GM21723 (cell line): ENCODE measurements around the gene UBE4B.
"Not testable (repeated sequence)": the region's sequence is repeated elsewhere in the genome, so short reads cannot be mapped to it uniquely, and the experiment has no call there.

Experiments used
- ATAC-seq: cut with Tn5 transposase; IDR thresholded peaks from one replicate; pipeline ENCODE4 v1.9.1; 2021; ENCODE audit warnings: mild to moderate bottlenecking, moderate library complexity; ENCODE audit not compliant: unreplicated experiment

UBE4B gene

GRCh38 chr1:10070206-10070605, 37.4 kb downstream of the UBE4B start:
- ATAC-seq = no peak

DNA sequence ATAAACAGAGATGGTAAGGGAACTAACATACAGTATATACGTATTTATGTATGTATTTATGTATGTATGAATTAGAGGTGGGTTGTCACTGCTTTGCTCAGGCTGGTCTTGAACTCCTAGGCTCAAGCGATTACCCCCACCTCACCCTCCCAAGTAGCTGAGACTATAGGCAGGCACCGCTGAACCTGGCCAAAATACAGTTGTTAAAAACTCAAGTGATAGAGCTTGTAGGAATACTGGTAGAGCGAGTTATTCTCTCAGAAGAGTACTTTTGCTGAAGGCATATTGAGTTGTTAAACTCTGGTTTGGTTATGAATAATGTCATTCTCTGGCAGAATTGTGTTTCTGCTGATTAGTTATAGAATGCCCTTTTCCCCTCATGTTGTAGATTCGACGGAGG, 38.9 kb downstream of the UBE4B start:
- no peak for ATAC-seq

- not testable (repeated sequence) for ATAC-seq
These were observed 40.6 kb downstream of the UBE4B start for GRCh38 chr1:10073371-10073770.

GRCh38 chr1:10074059-10074851, 41.5 kb downstream of the UBE4B start:
- peak; percentile 73 for ATAC-seq

- no peak for ATAC-seq
These were observed 42.3 kb downstream of the UBE4B start for GRCh38 chr1:10074852-10075730.

GRCh38 chr1:10075732-10076131, 43.0 kb downstream of the UBE4B start:
- ATAC-seq = no peak

GRCh38 chr1:10078494-10078893, 45.7 kb downstream of the UBE4B start:
- no peak for ATAC-seq

- no peak for ATAC-seq
These were observed 47.8 kb downstream of the UBE4B start for GRCh38 chr1:10080523-10080922.

DNA sequence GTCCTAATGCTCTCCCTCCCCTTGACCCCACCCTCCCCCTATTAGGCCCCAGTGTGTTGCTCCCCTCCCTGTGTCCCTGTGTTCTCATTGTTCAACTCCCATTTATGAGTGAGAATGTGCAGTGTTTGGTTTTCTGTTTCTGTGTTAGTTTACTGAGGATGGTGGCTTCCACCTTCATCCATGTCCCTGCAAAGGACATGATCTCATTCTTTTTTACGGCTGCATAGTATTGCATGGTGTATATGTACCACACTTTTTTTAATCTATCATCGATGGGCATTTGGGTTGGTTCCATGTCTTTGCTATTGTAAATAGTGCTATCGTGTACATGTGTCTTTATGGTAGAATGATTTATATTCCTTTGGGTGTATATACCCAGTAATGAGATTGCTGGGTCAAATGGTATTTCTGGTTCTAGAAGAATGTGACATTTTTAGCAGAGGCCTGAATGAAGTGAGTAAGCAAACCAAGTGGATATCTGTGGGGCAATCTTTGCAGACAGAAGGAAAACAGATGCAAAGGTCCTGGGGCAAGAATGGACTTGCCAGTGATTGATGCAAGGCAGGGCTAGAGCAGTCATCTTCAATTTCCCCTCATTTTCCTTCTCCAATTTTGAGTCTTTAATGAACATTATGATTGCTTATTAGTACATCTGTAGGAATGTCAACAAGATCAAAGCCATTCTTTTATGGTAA, 50.2 kb downstream of the UBE4B start:
- ATAC-seq = no peak

GRCh38 chr1:10084045-10084444, 51.3 kb downstream of the UBE4B start:
- no peak for ATAC-seq

- ATAC-seq = no peak
These were observed 52.3 kb downstream of the UBE4B start for GRCh38 chr1:10085076-10085475.

- ATAC-seq = no peak
These were observed 54.5 kb downstream of the UBE4B start for GRCh38 chr1:10087210-10087609.

- ATAC-seq = no peak
These were observed 69.2 kb downstream of the UBE4B start for GRCh38 chr1:10101929-10102328.

GRCh38 chr1:10103193-10103592, 70.4 kb downstream of the UBE4B start:
- ATAC-seq = no peak

DNA sequence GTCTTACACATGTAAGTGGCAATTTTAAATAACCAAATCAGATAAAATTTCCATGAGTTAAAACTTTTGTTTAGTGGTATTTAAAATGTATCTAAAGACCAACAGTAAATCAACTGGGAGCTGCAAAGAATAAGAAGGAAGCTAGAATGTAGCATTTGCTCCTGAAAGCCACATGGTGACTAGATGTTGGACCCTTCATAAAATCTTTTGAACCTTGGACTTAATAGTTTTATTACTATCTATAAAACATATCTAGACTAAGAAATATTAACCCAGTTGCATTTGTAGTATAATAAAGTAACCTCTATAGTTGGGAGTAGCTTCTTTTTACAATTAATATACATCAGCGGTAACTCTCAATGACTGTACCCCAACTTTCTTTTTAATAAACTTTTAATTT, 72.1 kb downstream of the UBE4B start:
- no peak for ATAC-seq

- ATAC-seq = no peak
These were observed 72.7 kb downstream of the UBE4B start for GRCh38 chr1:10105484-10105883.

DNA sequence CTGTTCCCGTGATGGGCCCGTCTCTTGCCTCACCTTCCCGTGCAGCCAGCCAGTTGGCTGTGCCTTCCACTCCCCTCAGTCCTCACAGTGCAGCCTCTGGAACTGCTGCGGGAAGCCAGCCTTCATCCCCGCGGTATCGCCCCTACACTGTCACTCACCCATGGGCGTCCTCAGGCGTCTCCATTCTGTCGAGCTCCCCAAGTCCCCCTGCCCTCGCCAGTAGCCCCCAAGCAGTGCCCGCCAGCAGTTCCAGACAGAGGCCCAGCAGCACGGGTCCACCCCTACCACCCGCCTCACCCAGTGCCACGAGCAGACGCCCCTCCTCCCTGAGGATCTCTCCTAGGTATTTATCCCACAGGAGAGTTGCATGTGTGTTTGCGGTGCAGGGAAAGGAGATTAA, 73.5 kb downstream of the UBE4B start:
- ATAC-seq = no peak

- ATAC-seq = no peak
These were observed 74.2 kb downstream of the UBE4B start for GRCh38 chr1:10106756-10107475.

- not testable (repeated sequence) for ATAC-seq
These were observed 74.7 kb downstream of the UBE4B start for GRCh38 chr1:10107476-10107847.

DNA sequence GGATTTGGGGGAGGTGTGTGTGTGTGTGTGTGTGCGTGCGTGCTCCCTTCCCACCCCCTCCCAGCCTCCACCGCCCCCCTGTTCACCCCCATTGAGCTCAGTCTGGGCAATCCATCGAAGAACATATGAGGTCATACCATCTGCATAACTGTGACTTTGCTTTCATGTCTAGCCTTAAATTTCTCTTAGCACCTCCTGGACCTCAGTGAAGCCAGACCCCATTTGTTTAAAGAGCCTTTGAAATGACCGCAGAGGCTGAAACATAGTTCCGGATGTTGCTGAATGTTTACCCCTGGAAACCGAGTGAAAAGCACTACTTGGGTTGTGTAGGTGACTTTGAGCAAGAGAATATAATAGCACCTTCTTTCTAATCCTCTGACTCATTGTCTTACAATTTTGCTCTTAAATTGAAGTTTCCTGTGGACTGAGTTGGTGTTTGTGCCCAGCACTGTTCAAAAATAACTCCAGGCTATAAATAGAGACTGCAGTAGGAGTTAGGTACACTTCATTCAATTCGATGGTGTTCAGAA, 75.4 kb downstream of the UBE4B start:
- ATAC-seq = no peak
